CD4-positive, alpha-beta T cell treated with Interleukin-12 subunit alpha and Interleukin-12 subunit beta, for 1 hour (primary cell): Measurements from ENCODE around the gene COMMD9.

Source experiments
- DNase-seq: peaks from one replicate; pipeline ENCODE4 v3.0.0-alpha.2; 2020

COMMD9 gene

DNA sequence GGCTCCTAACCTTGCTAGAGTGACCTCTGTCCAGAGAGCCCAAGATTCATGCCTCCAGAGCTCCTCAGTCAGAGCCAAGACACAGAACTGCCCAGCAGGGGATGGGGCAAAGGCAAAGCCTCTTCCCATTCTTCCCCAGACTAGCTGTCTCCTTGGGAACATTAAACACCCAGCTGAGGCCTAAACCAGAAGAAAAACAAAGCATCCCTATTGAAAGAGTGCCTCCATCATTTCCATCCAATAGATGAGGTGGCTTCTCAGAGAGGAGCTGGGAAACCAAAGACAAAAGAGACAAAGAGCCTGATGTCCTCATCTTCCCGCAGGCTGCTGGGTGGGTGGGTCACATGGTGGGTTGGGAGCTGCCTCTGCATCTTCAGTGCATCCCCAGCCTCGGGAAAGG is 37.4 kb downstream of the COMMD9 start:
- DNase-seq, result no peak

DNA sequence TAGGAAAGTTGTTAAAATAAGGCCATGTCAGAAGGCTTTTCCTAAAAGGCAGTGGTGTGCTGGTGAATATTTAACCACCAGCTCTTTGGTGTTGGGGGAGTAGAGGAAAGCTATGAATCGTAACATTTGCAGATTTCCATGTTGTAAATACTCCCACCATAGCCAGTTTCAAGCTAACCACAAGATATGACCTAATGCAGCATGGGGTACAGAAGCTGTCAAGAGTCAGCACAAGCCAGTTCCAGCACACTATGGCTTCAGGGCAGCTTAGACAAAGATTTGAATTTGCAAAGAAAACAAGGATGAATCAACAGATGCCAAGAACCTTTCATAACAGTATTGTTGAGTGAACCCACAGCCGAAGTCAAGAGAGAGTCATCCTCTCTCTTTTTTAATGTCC is 40.0 kb downstream of the COMMD9 start:
- no peak for DNase-seq

DNA sequence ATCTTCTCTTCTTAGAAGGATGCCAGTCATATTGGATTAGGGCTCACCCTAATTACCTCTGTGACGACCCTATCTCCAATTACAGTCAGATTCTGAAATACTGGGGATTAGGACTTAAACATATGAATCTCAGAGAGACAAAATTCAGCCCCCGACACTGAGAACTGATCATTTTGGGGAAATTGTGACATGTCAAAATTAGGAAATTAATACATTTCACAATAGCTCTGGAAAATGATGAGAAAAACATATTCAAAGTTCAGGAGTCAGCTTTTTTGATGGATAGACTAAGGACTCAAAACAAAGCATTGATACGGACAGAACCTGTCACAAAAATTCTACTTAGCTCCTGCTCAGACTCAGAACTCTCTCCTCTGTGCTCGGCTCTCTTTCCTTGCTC is 40.8 kb downstream of the COMMD9 start:
- no peak for DNase-seq

DNA sequence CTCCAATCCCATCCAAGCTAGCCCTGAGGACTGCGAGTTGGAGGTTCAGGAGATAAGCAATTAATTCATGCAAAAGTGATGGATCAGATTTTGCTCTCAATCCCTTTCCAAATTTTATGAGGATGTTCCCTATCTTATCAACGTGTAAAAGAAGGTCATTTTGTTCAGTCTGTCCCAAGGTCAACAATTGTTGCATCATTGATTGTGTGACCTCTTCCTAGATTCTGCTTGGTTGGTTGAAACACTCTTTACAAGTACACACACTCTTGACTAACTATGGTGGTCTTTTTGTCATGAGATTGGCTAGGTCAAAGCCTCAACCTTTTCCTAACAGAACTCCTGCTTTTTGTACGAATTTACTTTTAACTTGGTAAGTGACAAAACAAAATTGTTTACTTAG is 41.7 kb downstream of the COMMD9 start:
- DNase-seq, result no peak

DNA sequence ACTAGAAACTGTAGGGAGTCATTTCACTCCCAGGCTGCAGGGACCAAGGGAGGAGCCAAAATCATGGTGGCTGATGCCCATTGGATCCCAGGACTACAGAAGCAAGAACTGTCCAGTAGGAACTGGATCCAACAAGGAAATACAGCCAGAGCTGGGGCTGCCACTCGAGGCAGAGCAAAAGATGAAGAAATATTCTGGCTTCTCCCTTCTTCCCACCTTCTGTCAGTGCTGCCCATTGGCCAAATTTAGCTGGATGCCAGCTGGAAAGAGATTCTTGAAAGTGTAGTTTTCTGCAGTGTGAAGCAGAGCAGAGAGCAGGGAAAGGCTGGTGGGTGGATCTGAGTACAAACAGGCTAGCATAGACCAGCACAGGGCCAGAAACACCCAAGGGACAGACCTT is 45.6 kb downstream of the COMMD9 start:
- DNase-seq, result no peak

DNA sequence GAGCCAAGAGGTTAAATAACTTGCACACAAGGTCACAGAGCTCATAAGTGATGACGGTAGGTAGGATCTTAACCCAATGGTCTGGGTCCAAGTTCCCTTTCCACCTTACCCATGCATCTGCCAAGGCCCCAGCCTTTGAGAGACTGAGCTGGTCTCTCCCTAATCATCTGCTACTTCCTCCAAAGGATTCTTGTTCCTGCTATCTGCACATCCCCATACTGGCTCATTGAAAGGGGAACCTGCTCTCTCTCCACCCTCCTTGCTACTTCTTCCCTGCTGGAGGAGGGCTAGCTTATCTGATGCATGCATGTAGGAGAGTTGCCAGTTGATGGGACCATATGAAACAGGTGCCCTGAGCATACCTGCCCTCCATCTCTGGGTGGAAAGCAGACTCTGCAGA is 47.7 kb downstream of the COMMD9 start:
- DNase-seq, result no peak

DNA sequence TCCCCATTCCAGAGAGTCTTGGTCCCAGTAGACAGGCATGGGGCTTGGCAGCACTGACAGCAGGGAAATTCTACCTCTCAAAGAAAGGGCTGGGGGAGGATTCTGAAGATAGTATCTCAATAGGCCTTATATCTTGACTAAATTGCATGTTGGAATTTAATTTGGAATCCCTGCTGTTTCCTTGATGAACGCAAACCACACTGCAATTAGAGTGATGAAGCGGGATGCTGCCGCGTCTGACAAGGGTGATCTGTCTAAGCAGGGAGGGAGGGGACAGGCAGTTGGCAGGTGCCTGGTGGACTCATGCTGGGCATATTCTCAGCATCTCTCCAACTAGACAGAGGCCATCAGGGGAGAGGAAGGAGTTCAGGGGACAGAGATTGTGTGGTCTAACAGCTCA is 48.4 kb downstream of the COMMD9 start:
- DNase-seq, result no peak

DNA sequence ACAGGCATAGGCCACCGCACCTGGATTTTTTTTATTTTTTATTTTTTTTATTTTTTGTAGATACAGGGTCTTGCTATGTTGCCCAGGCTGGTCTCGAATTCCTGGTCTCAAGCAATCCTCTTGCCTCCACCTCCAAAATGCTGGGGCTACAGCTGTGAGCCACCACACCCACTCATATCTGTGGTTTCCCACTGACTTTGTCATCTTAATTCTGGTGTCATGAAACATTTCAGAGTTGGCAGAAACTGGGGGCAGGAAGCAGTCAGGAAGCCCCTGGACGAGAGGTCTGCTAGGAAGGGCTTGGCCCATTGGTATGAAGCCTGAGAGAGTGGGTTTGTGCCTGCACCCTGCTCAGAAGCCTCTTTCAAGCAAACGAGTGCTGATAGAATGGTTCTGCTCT is 49.1 kb downstream of the COMMD9 start:
- no peak for DNase-seq

DNA sequence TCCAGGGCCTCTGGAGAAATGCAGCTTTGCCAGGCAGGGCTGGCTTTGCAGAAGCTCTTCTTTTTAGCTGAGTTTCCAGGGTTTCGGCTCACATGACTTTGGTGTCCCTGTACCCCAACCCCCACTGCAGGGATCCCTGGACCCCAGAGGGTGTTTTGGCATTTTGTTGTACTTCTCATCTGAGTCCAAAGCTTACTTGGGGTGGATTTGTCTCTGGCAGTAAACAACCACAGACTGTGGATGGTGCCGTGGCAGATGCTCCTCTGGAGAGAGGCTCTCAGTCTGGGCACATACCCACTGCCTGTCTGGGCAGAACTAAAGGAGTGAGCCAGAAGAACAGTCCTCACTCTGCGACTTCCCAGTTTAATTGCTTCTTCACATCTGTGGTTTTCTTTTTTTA is 49.6 kb downstream of the COMMD9 start:
- DNase-seq, result no peak

DNA sequence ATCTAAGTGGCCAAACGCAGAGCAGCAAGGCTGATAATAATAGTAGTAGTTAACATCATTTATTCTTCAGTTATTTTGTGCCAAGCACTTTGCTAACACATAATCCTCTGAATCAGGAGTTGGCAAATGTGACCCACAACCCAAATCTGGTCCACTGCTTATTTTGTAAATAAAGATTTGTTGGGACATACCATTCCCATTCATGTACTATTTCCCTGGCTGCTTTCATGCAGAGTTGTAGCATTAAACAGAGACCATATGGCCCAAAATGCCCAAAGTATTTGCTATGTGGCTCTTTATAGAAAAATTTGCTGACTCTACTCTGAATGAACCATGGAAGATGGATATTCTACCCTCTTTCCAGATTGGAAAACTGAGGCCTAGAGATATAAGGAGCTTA is 50.3 kb downstream of the COMMD9 start:
- no peak for DNase-seq

DNA sequence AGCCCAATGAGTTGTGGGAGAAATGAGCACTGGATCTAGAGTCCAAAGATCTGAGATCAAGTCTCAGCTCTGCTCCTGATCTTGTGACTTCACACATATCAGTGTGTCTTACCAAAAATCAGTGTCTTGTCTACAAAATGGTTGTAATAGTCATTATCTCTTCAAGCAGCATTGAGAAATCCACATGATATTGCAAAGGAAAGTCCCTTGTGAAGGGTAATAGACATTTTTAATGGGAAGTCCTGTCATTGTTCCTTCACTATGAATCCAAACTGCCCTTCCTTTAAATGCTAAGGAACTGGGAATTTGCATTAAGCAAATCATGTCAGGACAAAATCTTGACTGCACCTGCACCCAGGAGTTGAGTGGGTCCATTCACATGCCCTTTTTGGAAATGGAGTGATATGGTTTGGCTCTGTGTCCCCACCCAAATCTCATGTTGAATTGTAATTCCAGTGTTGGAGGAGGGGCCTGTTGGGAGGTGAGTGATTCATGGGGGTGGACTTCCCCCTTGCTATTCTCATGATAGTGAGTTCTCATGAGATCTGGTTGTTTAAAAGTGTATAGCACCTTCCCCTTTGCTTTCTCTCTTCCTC is 51.1 kb downstream of the COMMD9 start:
- DNase-seq, result no peak

DNA sequence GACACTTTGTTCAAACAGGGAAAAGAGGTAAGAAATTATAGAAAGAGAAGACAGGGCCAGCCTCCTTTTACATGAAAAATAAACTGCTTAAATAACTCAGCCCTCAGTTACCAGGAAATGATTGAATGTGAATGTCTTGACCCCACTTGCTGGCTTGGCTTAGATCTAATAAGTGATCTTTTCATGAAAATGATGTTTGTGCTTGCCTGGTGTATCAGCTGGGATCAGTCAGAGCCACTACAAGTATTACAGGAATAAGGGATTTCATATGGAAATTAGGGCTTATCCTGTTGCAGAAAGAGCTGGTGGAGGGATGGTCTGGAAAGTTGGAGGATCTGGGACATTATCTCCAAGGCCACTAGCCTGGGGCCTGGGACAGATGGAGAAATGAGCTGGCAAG is 51.8 kb downstream of the COMMD9 start:
- no peak for DNase-seq

DNA sequence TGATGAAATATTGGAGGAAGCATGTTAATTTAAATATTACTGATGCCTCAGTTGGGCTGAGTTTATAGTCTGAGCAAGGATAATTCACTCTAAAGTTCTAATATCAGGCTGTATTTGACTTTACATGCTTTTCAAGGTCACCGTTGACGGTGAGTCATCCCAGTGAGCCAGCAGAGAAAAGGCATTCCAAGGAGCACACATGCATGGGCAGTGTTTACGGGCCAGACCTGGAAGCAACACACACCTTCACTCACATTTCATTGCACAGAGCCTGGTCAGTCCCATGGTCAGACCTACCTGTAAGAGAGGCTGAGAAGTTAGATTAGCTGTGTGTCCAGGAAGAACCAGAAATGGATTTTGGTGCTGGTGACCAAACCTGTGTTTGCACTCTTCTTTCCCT is 53.5 kb downstream of the COMMD9 start:
- no peak for DNase-seq

DNA sequence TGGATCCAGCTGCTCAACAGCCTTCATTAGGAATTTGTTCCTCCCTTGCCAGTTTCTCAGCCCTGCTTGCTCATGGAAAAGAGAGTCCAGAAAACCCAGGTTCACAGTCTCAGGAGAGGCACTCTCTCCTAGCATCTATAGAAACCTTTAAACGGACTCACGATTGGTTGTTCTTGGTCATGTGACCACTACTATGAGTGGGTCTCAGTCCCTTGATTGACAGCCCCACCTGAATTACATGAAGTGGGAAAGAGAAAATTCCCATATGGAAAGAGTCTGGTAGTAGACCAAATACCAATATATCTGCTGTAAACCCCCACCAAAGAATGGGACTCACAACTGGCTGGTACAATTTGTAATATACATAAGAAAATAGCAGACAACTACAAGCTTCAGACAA is 54.4 kb downstream of the COMMD9 start:
- DNase-seq, result no peak

DNA sequence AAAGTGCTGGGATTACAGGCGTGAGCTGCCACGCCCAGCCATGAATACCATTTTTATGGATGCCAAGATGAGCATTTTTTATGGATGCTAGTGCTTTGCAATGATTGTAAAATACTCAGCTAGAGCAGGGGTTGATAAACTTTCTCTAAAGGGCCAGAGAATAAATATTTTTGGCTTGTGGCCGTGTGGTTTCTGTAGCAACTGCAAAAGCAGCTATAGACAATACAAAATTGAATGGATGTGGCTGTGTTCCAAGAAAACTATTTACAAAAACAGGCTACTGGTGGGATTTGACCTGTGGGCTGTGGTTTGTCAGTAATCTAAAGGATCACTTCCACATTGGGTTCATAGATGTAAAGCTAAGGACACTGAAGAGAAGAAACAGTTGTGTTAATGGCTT is 56.0 kb downstream of the COMMD9 start:
- DNase-seq, result no peak

DNA sequence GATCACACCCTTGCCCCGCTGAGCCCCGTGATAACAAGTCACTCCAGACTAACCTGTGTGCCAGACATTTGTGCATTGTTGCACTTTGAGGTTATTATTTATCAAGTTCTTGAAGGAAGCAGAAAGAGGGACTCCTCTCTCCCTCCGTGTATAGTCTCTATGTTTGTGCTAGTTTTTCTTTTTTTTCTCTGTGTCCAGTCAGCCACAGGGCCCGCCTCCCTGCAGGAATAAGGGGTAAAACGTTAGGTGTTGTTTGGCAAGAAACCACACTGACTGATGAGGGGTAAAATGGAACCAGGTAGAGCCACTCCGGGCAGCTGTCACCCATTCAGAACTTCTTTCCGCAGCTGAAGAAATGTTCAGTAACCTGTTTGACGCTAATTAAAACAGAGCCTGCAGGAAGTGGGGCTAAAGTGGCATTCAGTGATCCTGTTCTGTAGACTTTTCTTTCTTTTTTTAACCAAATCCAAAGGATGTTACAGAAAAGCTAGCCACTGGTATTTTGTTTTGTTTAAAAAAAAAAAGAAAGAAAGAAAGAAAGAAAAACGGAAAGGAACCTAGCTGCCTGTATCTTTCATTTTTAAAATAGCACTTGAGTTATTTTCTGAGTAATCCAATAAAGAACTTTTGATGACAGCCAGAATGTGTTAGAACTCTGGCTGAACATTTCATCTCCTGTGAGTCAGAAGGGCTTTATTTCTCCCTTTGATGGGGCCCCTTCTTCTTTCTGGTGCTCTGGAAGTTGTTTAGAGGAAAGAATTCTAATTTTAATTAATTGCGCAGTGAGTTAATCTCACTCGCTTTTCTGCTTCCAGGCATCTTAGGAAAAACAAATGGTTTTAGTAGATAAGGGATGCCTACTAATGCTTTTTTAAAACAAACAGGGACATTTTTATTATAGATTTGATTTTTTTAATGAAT is 58.2 kb downstream of the COMMD9 start:
- DNase-seq, result no peak

DNA sequence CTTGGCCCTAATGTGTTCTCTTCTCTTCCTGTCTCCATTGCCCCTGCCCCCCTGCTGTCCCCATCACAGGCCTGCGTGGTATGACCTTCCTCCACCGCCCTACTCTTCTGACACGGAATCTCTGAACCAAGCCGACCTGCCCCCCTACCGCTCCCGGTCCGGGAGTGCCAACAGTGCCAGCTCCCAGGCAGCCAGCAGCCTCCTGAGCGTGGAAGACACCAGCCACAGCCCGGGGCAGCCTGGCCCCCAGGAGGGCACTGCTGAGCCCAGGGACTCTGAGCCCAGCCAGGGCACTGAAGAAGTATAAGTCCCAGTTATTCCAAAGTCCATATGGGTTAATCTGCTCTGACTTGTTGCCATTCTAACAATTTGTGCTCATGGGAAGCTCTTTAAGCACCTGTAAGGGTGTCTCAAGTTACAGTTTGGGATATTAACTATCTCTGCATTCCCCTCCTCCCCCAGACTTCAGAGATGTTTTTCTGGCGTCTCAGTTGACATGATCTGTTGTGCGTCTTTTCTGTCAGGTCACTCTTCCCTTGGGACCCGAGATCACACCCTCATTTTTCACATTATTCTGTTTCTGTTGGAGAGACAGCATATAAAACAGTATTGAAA is 60.0 kb downstream of the COMMD9 start:
- DNase-seq, result no peak

DNA sequence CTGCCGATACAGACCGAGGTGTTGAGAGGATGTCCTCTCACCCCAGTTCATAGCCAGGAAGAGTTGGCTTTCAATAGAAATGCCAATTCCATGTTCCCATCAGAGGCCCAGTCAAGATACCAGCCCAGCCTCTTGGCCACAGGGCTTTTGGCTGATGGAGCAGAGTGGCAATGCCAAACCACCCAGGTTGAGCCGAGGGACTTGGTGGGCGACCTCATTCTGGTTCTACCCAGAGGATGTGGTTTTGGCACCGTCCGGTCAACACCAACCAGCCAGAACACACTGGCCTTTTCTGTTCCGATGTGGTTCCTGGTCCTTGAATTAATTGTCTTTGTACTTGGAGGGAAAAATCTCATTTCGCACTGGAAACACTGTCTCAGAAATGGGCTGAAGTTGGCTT is 60.5 kb downstream of the COMMD9 start:
- DNase-seq, result no peak

DNA sequence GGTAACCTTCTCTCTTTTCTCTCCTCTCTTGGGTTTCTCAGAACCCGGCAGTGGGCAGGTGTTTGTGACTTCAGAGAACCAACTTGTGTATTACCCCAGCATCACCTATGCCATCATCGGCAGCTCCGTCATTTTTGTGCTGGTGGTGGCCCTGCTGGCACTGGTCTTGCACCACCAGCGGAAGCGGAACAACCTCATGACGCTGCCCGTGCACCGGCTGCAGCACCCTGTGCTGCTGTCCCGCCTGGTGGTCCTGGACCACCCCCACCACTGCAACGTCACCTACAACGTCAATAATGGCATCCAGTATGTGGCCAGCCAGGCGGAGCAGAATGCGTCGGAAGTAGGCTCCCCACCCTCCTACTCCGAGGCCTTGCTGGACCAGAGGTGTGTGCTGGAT is 62.2 kb downstream of the COMMD9 start:
- no peak for DNase-seq

DNA sequence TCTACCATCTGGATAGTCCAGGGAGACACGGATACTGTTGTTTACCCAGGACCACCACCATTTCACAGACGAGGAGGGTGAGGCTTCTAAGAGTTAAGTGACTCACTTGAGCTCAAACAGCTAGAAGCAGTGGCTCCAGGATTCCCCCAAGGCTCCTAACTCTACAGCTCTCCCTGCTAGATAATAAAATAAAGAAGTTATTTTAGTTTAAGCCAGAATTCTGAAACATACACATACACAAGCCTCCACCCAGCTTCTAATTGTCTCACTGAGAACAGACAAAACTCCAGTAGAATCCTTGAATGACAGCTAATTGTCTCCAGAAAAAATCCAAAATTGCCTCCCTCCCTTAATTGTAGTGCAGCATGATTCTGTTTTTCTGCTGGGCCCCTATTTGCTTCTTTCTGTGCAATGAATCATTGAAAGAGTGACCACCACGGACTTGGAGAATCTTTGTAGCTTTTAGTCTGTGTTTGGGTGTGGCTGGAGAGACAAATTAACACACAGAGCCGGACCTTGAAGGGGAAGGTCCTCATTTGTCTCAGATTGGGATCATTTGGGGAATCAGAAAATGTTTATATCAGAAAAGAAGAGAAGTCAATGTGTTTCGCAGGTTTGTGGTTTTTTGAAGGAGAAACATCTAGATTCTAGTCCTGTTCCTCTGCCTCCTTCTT is 64.9 kb downstream of the COMMD9 start:
- no peak for DNase-seq

DNA sequence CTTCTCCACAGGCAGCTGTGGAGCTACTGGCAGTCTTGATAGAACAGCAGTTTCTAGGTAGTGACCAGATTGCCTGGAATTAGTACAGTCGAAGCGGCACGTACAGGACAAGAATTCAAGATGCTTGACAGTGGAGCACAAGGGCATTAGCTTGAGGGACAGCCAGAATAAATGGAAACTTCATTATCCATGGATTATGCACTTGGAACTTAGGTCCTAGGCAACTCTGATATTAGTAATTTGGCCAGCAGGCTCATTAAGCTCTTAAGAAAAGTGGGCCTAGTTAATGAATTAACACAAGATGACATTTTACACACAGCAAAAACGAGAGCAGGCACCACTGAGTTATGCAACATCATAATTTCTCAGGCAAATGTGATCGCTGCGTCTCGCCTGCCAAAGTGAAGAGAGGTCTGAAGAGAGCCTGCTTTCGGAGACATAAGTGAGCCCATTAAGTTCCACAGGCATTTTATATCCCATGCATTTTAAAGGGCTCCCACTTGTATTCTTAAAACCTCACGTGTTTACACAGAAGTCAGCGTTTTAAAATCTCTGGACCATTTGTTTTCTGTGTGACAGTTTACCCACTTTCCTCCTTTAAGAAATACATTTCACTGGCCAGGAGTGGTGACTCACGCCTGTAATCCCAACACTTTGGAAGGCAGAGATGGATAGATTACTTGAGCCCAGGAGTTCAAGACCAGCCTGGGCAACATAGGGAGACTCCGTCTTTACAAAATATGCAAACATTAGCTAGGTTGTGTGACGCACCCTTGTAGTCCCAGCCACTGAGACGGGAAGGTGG is 66.2 kb downstream of the COMMD9 start:
- no peak for DNase-seq
